Natural killer cell (primary cell): ENCODE measurements around the gene CCDC12. TPM values are rescaled to one million over a fixed set of nuclear protein-coding genes. Genes with fewer than 3 reads are reported as not detected.
A peak's percentile ranks its signal among the peaks of the same experiment; 100 is the strongest.

Experiments used
- ATAC-seq, 3 donors: fragments of 150-1000 bp in 2 of 3; fragments of 200-7000 bp in 1 of 3; cut with Tn5 transposase; 1 replicate in 1 of 3; 2 replicates in 2 of 3; pipeline ENCODE4 v1.10.0; 2021; ENCODE audit warnings: mild to moderate bottlenecking in 2 of 3, moderate library complexity in 2 of 3
- DNase-seq, 2 donors: peaks; one replicate each; pipeline versions ENCODE4 v3.0.0 to v3.0.0-alpha.2; 2013 to 2021; ENCODE audit warnings: mixed read lengths in 1 of 2
- H3K27ac ChIP-seq: one replicate; pipeline ENCODE4 v1.5.1; 2013; ENCODE audit warnings: mild to moderate bottlenecking, low read length
- H3K27me3 ChIP-seq: one replicate; pipeline ENCODE4 v1.6.1; 2013; ENCODE audit warnings: low read length; ENCODE audit not compliant: control insufficient read depth, insufficient read depth
- H3K36me3 ChIP-seq: one replicate; pipeline ENCODE4 v1.6.1; 2013; ENCODE audit warnings: low read length; ENCODE audit not compliant: control insufficient read depth, insufficient read depth
- H3K4me1 ChIP-seq: one replicate; pipeline ENCODE4 v1.6.1; 2013; ENCODE audit warnings: low read length; ENCODE audit not compliant: control insufficient read depth, insufficient read depth
- H3K4me3 ChIP-seq: one replicate; pipeline ENCODE4 v1.5.1; 2013; ENCODE audit warnings: low read length
- H3K9me3 ChIP-seq: one replicate; pipeline ENCODE4 v1.6.1; 2013; ENCODE audit warnings: low read length; ENCODE audit not compliant: control insufficient read depth, insufficient read depth
- H3K27ac Mint-ChIP-seq, 2 donors: one replicate each; pipeline ENCODE4 v1.8.0; 2022; ENCODE audit warnings: mild to moderate bottlenecking in 2 of 2, mixed read lengths in 2 of 2, moderate library complexity in 1 of 2
- H3K27me3 Mint-ChIP-seq, 2 donors: one replicate each; pipeline ENCODE4 v1.8.0; 2022; ENCODE audit warnings: low read depth in 2 of 2, mixed read lengths in 2 of 2
- H3K36me3 Mint-ChIP-seq: one replicate; pipeline ENCODE4 v1.8.0; 2022; ENCODE audit warnings: mixed read lengths
- H3K4me1 Mint-ChIP-seq, 2 donors: one replicate each; pipeline ENCODE4 v1.8.0; 2022; ENCODE audit warnings: mixed read lengths in 2 of 2
- H3K4me3 Mint-ChIP-seq: one replicate; pipeline ENCODE4 v1.8.0; 2022; ENCODE audit warnings: mild to moderate bottlenecking, moderate library complexity, mixed read lengths
- H3K9me3 Mint-ChIP-seq, 2 donors: one replicate each; pipeline ENCODE4 v1.8.0; 2022; ENCODE audit warnings: mixed read lengths in 2 of 2
- WGBS: methylation state at CpG from one replicate; pipeline ENCODE4 v1.1.7; 2013; ENCODE audit warnings: missing lambda C conversion rate; ENCODE audit not compliant: insufficient coverage; 5-methylcytosine and 5-hydroxymethylcytosine counted together
- intact Hi-C: fragments of 100-400 bp; cut with micrococcal nuclease; formaldehyde crosslinking; loops from one replicate; pipeline ENCODE4 v1.14.2; 2022
- total RNA-seq, 4 donors: library from RNA; stranded (reverse); fragments of 120-200 nt in 1 of 4; gene quantifications; one replicate each; pipeline versions ENCODE4 v1.2.3 to v1.2.4, GENCODE V29; 2013 to 2022
- TF ChIP-seq, protein P1 (sequence below): fragments of 200-600 bp; IDR thresholded peaks from one replicate; pipeline ENCODE4 v1.8.0; 2022; ENCODE audit warnings: antibody characterized with exemption

Gene CCDC12
- total RNA-seq, 3 donors from 2014 or later (not counting 1 experiment from before 2014, with no cell fraction given): 104 to 114 (median 111) TPM

DNA sequence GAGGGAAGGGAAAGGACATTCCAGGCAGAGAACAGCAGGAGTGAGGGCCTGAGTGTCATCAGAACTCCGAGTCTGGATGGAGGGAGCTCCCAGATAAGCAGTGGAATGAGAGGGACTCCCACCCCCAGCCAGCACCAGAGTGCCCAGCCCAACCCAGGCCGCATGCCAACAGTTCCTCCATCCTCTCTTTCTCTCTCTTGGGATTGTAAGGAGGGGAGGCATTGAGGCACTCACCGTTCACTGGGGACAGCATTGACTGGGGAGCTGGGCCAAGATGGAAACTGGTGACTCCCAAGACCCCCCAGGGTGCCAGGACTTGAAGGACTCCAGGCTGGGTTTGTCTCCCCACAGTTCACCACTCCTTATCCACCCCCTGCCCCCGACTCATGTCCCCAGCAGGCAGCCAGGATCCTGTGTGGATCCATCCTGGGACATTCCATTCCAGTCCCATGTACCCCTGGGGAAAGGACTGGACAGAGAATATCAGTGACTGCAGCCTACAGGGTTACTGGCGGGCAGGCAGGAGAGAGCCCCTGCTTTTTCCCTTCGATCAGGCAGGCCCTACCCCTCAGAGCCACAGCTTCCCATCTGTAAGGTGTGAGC is 83.3 kb downstream of the CCDC12 start:
- Histone ChIP-seq H3K27me3 (peaks cover 22% of the 10 kb centered on the region), H3K27ac (no peak overlapping the region), H3K4me3 (no peak overlapping the region), H3K9me3 (no peaks in the 10 kb centered on the region), H3K4me1 (peaks cover 18% of the 10 kb centered on the region), H3K36me3 (no peaks in the 10 kb centered on the region)
- H3K27me3 Mint-ChIP-seq: peaks cover 17 to 19% of the 10 kb centered on the region in 2 donors
- no peak for ATAC-seq
- no peak overlapping the region for H3K4me3 Mint-ChIP-seq
- TF ChIP-seq, protein P1, sequence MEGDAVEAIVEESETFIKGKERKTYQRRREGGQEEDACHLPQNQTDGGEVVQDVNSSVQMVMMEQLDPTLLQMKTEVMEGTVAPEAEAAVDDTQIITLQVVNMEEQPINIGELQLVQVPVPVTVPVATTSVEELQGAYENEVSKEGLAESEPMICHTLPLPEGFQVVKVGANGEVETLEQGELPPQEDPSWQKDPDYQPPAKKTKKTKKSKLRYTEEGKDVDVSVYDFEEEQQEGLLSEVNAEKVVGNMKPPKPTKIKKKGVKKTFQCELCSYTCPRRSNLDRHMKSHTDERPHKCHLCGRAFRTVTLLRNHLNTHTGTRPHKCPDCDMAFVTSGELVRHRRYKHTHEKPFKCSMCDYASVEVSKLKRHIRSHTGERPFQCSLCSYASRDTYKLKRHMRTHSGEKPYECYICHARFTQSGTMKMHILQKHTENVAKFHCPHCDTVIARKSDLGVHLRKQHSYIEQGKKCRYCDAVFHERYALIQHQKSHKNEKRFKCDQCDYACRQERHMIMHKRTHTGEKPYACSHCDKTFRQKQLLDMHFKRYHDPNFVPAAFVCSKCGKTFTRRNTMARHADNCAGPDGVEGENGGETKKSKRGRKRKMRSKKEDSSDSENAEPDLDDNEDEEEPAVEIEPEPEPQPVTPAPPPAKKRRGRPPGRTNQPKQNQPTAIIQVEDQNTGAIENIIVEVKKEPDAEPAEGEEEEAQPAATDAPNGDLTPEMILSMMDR: no peak
- H3K27ac Mint-ChIP-seq: no peak overlapping the region
- H3K36me3 Mint-ChIP-seq: no peaks in the 10 kb centered on the region
- peaks cover 0 to 28% of the 10 kb centered on the region in 2 donors for H3K4me1 Mint-ChIP-seq
- WGBS: 93% methylated on average over 5 of the region's 6 CpGs
- intact Hi-C loops: no loop called here
- no peaks in the 10 kb centered on the region for H3K9me3 Mint-ChIP-seq
- DNase-seq: no peak

DNA sequence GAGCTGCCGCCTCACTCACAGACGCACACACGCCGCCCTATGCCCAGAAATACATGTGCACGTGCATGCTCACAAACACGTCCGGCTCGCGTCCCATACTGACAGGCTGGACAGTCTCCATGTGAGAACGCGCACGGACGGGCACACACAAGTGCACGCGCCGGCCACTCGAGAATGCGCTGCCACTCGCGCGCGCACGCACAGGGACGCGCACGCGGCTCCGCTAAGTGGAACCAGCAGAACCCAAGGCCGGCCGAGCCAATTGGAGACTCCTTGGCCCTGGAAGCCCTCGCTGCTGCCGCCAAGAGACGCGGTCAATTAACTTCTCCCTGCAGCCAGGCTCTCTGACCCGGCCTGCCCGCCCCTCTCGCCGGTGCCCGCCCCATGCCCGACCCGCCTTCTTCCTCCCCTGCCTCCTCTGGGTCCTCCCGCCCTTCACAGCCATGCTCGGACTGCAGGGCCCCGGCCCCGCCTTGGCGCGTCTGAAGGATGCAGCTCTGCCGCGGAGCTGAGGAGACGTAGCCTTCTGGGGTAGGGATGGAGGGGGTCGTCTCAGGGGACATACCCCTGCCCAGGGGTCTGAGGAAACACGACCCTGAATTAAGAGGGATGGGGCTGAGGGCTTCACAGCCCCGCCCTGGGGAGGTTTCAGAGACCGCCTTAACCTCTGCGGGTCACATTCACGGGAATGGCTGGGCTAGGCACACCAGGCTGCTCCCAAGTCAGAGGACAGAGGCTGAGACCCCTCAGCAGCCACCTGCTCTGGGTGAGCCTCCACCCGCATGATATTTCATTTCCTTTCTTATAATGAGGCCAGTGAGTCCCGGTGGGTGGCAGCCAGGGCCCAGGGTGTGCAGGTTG is 84.0 kb downstream of the CCDC12 start:
- H3K4me1 Mint-ChIP-seq: peaks cover 0 to 24% of the 10 kb centered on the region in 2 donors
- peaks cover 15 to 19% of the 10 kb centered on the region in 2 donors for H3K27me3 Mint-ChIP-seq
- 8% methylated on average over 57 of the region's 58 CpGs for WGBS
- intact Hi-C loops: no loop called here
- H3K9me3 Mint-ChIP-seq: no peaks in the 10 kb centered on the region
- Histone ChIP-seq H3K27ac (no peak overlapping the region), H3K36me3 (no peaks in the 10 kb centered on the region), H3K27me3 (peaks cover 22% of the 10 kb centered on the region), H3K4me3 (peak overlapping the region; percentile 32), H3K9me3 (no peaks in the 10 kb centered on the region), H3K4me1 (peaks cover 15% of the 10 kb centered on the region)
- DNase-seq (peak in 1 of 2 donors; percentile 26), ATAC-seq (peak; percentile 61 to 71 (median 70))
- TF ChIP-seq, protein P1: no peak
- peak overlapping the region; percentile 74 for H3K4me3 Mint-ChIP-seq
- no peaks in the 10 kb centered on the region for H3K36me3 Mint-ChIP-seq
- no peak overlapping the region for H3K27ac Mint-ChIP-seq

DNA sequence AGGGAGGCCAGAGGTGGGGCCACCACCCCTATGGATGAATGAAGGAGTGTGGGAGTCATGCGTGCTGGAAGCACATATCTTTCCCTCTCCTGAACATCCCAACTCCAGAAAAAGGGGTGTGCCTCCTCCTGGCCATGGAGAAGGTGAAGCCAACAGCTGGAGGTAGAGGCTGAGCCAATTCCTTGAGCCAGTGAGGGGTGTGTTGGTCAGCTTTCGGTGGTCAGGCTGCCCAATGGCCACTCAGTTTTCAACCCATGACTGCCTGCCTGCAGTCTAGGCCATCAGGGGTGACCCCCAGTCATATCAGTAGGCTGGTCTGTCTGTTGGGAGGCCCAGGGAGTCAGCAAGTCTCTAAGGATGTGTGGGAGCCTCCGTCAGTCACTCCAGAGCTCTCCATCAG is 85.4 kb downstream of the CCDC12 start:
- DNase-seq (no peak), ATAC-seq (no peak)
- peaks cover 15 to 19% of the 10 kb centered on the region in 2 donors for H3K27me3 Mint-ChIP-seq
- TF ChIP-seq, protein P1: no peak
- no peaks in the 10 kb centered on the region for H3K36me3 Mint-ChIP-seq
- Histone ChIP-seq H3K36me3 (no peaks in the 10 kb centered on the region), H3K9me3 (no peaks in the 10 kb centered on the region), H3K27me3 (peaks cover 22% of the 10 kb centered on the region), H3K4me3 (no peak overlapping the region), H3K27ac (no peak overlapping the region), H3K4me1 (peaks cover 15% of the 10 kb centered on the region)
- peak overlapping the region; percentile 21 for H3K4me3 Mint-ChIP-seq
- no peak overlapping the region for H3K27ac Mint-ChIP-seq
- intact Hi-C loops: no loop called here
- 94% methylated on average over 2 of the region's 3 CpGs for WGBS
- H3K4me1 Mint-ChIP-seq: peaks cover 0 to 24% of the 10 kb centered on the region in 2 donors
- H3K9me3 Mint-ChIP-seq: no peaks in the 10 kb centered on the region
